Measurements from ENCODE around the gene SCN1A. TPM values are rescaled to one million over a fixed set of nuclear protein-coding genes. Genes with fewer than 3 reads are reported as not detected.

Gene SCN1A
- total and polyA plus RNA-seq, 2 of the 13 experiments (the other 11 are each of a cell fraction or from before 2014, with no cell fraction given) = 19.9 to 39.4 TPM

- Histone ChIP-seq H3K36me3 (replicated peaks in 1 of 2; ENCODE audit: control insufficient read depth in 1 of 2, insufficient read depth in 2 of 2, low read length in 2 of 2) (peaks cover 0 to 2% of the 10 kb centered on the region in 2 experiments; a peak in 3 of 5 replicates), H3K27me3 (ENCODE audit: control insufficient read depth in 1 of 2, insufficient read depth in 2 of 2, low read length in 2 of 2) (no peaks in the 10 kb centered on the region), H3K9ac (ENCODE audit: insufficient read depth, low read depth, low read length) (no peak overlapping the region), H3K27ac (ENCODE audit: extremely low read length, insufficient read depth, low read length) (no peak overlapping the region), H3K9me3 (ENCODE audit: low read length) (no peaks in the 10 kb centered on the region), H3K4me2 (ENCODE audit: low read depth, low read length) (no peak overlapping the region), H3K4me3 (replicated peaks in 1 of 3; ENCODE audit: insufficient read depth in 1 of 3, low read depth in 2 of 3, low read length in 3 of 3) (no peak overlapping the region), H2AFZ (ENCODE audit: low read length) (no peak overlapping the region), H3K4me1 (ENCODE audit: insufficient read depth, low read length) (no peaks in the 10 kb centered on the region), H4K20me1 (ENCODE audit: insufficient read depth, low read length) (no peaks in the 10 kb centered on the region), H3K79me2 (ENCODE audit: insufficient read depth, low read length) (no peaks in the 10 kb centered on the region)
- WGBS (ENCODE audit: low lambda C conversion rate) = 63% methylated on average over 1 of the region's 1 CpG
- ChIA-PET POLR2A (no interaction called here), CTCF (ENCODE audit: low intra/inter-chr PET ratio, low total read pairs) (no interaction called here)
- intact Hi-C loops (cut with micrococcal nuclease; ENCODE audit: unreplicated experiment) = no loop called here
- DNase-seq (ENCODE audit: low spot score) (no peak), ATAC-seq (no peak), FAIRE-seq (no peak)
- no TSS peak for BruUV-seq (replicated peaks)
- in situ Hi-C loops (cut with HindIII; ENCODE audit: extremely low pct_ligation_motif_present, low pct_unique_long_range_greater_than_20kb) = no loop called here
- TF ChIP-seq ZHX2 (IDR thresholded peaks at IDR 0.05; ENCODE audit: low read depth) = no peak
- TF ChIP-seq ZHX2 (CRISPR knock-in tag; IDR thresholded peaks at IDR 0.05; ENCODE audit: borderline replicate concordance) = no peak
- TF ChIP-seq, protein P1, sequence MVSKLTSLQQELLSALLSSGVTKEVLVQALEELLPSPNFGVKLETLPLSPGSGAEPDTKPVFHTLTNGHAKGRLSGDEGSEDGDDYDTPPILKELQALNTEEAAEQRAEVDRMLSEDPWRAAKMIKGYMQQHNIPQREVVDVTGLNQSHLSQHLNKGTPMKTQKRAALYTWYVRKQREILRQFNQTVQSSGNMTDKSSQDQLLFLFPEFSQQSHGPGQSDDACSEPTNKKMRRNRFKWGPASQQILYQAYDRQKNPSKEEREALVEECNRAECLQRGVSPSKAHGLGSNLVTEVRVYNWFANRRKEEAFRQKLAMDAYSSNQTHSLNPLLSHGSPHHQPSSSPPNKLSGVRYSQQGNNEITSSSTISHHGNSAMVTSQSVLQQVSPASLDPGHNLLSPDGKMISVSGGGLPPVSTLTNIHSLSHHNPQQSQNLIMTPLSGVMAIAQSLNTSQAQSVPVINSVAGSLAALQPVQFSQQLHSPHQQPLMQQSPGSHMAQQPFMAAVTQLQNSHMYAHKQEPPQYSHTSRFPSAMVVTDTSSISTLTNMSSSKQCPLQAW (CRISPR knock-in tag; IDR thresholded peaks at IDR 0.05) = no peak
- no peak for TF ChIP-seq ZNF746 (CRISPR knock-in tag; IDR thresholded peaks at IDR 0.05)
- TF ChIP-seq MAFG (CRISPR knock-in tag; IDR thresholded peaks at IDR 0.05) = no peak
- TF ChIP-seq ZNF234 (CRISPR knock-in tag; conservative IDR thresholded peaks at IDR 0.05) = no peak
- no peak for TF ChIP-seq ZBTB37 (CRISPR knock-in tag; IDR thresholded peaks at IDR 0.05)
- TF ChIP-seq ZNF496 (CRISPR knock-in tag; IDR thresholded peaks at IDR 0.05; ENCODE audit: insufficient replicate concordance) = no peak
- TF ChIP-seq HNRNPLL (IDR thresholded peaks at IDR 0.05; ENCODE audit: low read depth, low read length, poor library complexity, severe bottlenecking) = no peak
- no peak for TF ChIP-seq HMGXB4 (CRISPR knock-in tag; IDR thresholded peaks at IDR 0.05; ENCODE audit: borderline replicate concordance in 1 of 2, low read depth in 1 of 2)
- no peak for TF ChIP-seq RBM39 (IDR thresholded peaks at IDR 0.05; ENCODE audit: low read depth, low read length, poor library complexity, severe bottlenecking)
Measured at GRCh38 chr2:166042356-166042755, 85.5 kb downstream of the SCN1A start.
